Mammary epithelial cell (primary cell): ENCODE measurements around the gene SPARC.

Experiments
- EZH2 ChIP-seq: IDR thresholded peaks from 2 replicates; pipeline ENCODE4 v1.6.1; 2012; ENCODE audit warnings: low read length, inconsistent platforms, borderline replicate concordance
- TF ChIP-seq, protein P1 (sequence below), 2 donors: IDR thresholded peaks in 1 of 2; conservative IDR thresholded peaks in 1 of 2; 2 replicates each; pipeline ENCODE4 v1.5.1; 2011 to 2012; ENCODE audit warnings: inconsistent platforms in 2 of 2, low read length in 2 of 2, mild to moderate bottlenecking in 2 of 2, control low read depth in 1 of 2, low read depth in 1 of 2; ENCODE audit not compliant: insufficient read depth in 1 of 2; ENCODE audit errors: extremely low read depth in 1 of 2

DNA sequence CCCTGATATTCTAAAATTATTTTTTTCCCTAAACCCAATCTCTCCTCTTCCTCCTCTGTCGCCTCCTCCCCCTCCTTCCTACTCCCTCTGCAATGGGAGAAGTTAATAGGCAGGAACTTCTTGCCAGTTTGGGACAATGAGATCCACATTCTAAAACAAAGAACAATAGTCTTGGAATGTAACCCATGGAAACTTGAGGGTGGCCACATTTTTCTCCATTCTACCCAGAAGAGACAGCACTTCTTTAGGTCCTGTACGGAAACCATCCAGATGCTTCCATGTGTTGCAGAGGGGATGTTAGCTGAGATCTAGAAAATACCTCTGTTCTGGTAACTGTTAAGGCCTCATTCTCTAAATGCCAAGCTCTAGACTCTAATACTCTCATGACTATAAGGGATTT lies 10.0 kb downstream of the SPARC start:
- TF ChIP-seq, protein P1, sequence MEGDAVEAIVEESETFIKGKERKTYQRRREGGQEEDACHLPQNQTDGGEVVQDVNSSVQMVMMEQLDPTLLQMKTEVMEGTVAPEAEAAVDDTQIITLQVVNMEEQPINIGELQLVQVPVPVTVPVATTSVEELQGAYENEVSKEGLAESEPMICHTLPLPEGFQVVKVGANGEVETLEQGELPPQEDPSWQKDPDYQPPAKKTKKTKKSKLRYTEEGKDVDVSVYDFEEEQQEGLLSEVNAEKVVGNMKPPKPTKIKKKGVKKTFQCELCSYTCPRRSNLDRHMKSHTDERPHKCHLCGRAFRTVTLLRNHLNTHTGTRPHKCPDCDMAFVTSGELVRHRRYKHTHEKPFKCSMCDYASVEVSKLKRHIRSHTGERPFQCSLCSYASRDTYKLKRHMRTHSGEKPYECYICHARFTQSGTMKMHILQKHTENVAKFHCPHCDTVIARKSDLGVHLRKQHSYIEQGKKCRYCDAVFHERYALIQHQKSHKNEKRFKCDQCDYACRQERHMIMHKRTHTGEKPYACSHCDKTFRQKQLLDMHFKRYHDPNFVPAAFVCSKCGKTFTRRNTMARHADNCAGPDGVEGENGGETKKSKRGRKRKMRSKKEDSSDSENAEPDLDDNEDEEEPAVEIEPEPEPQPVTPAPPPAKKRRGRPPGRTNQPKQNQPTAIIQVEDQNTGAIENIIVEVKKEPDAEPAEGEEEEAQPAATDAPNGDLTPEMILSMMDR (conservative IDR thresholded peaks at IDR 0.05 in 1 of 2, IDR thresholded peaks at IDR 0.05 in 1 of 2; ENCODE audit: extremely low read depth in 1 of 2, insufficient read depth in 1 of 2, low read depth in 1 of 2, low read length in 2 of 2): no peak
- TF ChIP-seq EZH2: no peak
